Measurements from ENCODE around the gene SNX9. TPM values are rescaled to one million over a fixed set of nuclear protein-coding genes. Genes with fewer than 3 reads are reported as not detected.

The SNX9 gene
- polyA plus RNA-seq, 1 donor from 2014 or later = 7.0 TPM

- Histone ChIP-seq H3F3A (ENCODE audit: insufficient read depth, low read length, poor library complexity, severe bottlenecking) (no peaks in the 10 kb centered on the region), H3K27ac (ENCODE audit: low read length) (no peak overlapping the region)
Measured at GRCh38 chr6:157975456-157975855, 152.4 kb downstream of the SNX9 start.

More at GRCh38 chr6:157975456-157975855, 152.4 kb downstream of the SNX9 start:
- Histone ChIP-seq H3K4me2 (ENCODE audit: low read length) (no peak overlapping the region), H3K36me3 (ENCODE audit: insufficient read depth, low read length) (no peaks in the 10 kb centered on the region), H2AFZ (ENCODE audit: low read depth, low read length) (no peak overlapping the region), H3K9me3 (ENCODE audit: low read length) (no peaks in the 10 kb centered on the region), H3K27me3 (ENCODE audit: insufficient read depth, low read depth, low read length) (peaks cover 2% of the 10 kb centered on the region), H3K9ac (ENCODE audit: low read length) (no peak overlapping the region), H3K4me3 (ENCODE audit: low read length) (no peak overlapping the region), H3K79me2 (replicated peaks; ENCODE audit: insufficient read depth, low read length) (no peaks in the 10 kb centered on the region), H3K9me2 (ENCODE audit: insufficient read depth, low read length) (no peaks in the 10 kb centered on the region), H4K20me1 (ENCODE audit: insufficient read depth) (no peaks in the 10 kb centered on the region)
- no peak for TF ChIP-seq POLR2AphosphoS5 (IDR thresholded peaks at IDR 0.05)
- TF ChIP-seq EZH2 (IDR thresholded peaks at IDR 0.05; ENCODE audit: borderline replicate concordance, insufficient read depth, low read length, poor library complexity, severe bottlenecking) = no peak
- no peak for TF ChIP-seq MXI1 (conservative IDR thresholded peaks at IDR 0.05; ENCODE audit: poor library complexity, severe bottlenecking)
- TF ChIP-seq REST (IDR thresholded peaks at IDR 0.05; ENCODE audit: borderline replicate concordance) = no peak
- no peak for TF ChIP-seq CTCF (IDR thresholded peaks at IDR 0.05; ENCODE audit: poor library complexity, severe bottlenecking)
- no peak for TF ChIP-seq RAD21 (conservative IDR thresholded peaks at IDR 0.05)
- TF ChIP-seq EP300 (conservative IDR thresholded peaks at IDR 0.05; ENCODE audit: poor library complexity, severe bottlenecking) = no peak
- TF ChIP-seq SMC3 (conservative IDR thresholded peaks at IDR 0.05; ENCODE audit: poor library complexity) = no peak
- TF ChIP-seq TAF1 (IDR thresholded peaks at IDR 0.05; ENCODE audit: low read depth) = no peak

All from neural cell (in vitro differentiated cells).